Measurements from ENCODE around the gene UGT1A4.
"Not testable (repeated sequence)": the region's sequence is repeated elsewhere in the genome, so short reads cannot be mapped to it uniquely, and the experiment has no call there.

The UGT1A4 gene

GRCh38 chr2:233746475-233747282, 28.1 kb downstream of the UGT1A4 start:
- FAIRE-seq = no peak
- DNase-seq (ENCODE audit: insufficient read length, low spot score) = no peak

- FAIRE-seq = no peak
- DNase-seq (ENCODE audit: insufficient read length, low spot score) = no peak
Observed at GRCh38 chr2:233747283-233747544, 28.7 kb downstream of the UGT1A4 start.

GRCh38 chr2:233750689-233751088, 32.2 kb downstream of the UGT1A4 start:
- not testable (repeated sequence) for FAIRE-seq; DNase-seq (ENCODE audit: insufficient read length, low spot score)

GRCh38 chr2:233751212-233752009, 32.9 kb downstream of the UGT1A4 start:
- DNase-seq (ENCODE audit: insufficient read length, low spot score); FAIRE-seq: not testable (repeated sequence)

GRCh38 chr2:233754872-233755611, 36.5 kb downstream of the UGT1A4 start:
- DNase-seq (ENCODE audit: insufficient read length, low spot score) = no peak
- FAIRE-seq = no peak

- DNase-seq (ENCODE audit: insufficient read length, low spot score) = no peak
- no peak for FAIRE-seq
Observed at GRCh38 chr2:233756429-233757081, 38.0 kb downstream of the UGT1A4 start.

- FAIRE-seq = no peak
- no peak for DNase-seq (ENCODE audit: insufficient read length, low spot score)
Observed at GRCh38 chr2:233758141-233758540, 39.6 kb downstream of the UGT1A4 start.

- DNase-seq (ENCODE audit: insufficient read length, low spot score) (no peak), FAIRE-seq (no peak)
Observed at GRCh38 chr2:233758849-233759248, 40.3 kb downstream of the UGT1A4 start.

- DNase-seq (ENCODE audit: insufficient read length, low spot score) (no peak), FAIRE-seq (no peak)
Observed at GRCh38 chr2:233760043-233760442, 41.5 kb downstream of the UGT1A4 start, which contains the start of gene UGT1A1. Gene UGT1A1 (plus strand): TSS chr2:233760270. CDS start chr2:233760288, 18 bp downstream.

- no peak for DNase-seq (ENCODE audit: insufficient read length, low spot score)
- FAIRE-seq = no peak
Observed at GRCh38 chr2:233761040-233761769, 42.7 kb downstream of the UGT1A4 start.

GRCh38 chr2:233764264-233764663, 45.7 kb downstream of the UGT1A4 start:
- FAIRE-seq (no peak), DNase-seq (ENCODE audit: insufficient read length, low spot score) (no peak)

- FAIRE-seq (no peak), DNase-seq (ENCODE audit: insufficient read length, low spot score) (no peak)
Observed at GRCh38 chr2:233764761-233765160, 46.2 kb downstream of the UGT1A4 start.

GRCh38 chr2:233766416-233766815, 47.9 kb downstream of the UGT1A4 start:
- DNase-seq (ENCODE audit: insufficient read length, low spot score) = no peak
- FAIRE-seq = no peak

GRCh38 chr2:233768076-233768475, 49.5 kb downstream of the UGT1A4 start:
- DNase-seq (ENCODE audit: insufficient read length, low spot score) = no peak
- FAIRE-seq = no peak

- no peak for FAIRE-seq
Observed at GRCh38 chr2:233769260-233769659, 50.7 kb downstream of the UGT1A4 start.

GRCh38 chr2:233772153-233772552, 53.6 kb downstream of the UGT1A4 start:
- DNase-seq (ENCODE audit: insufficient read length, low spot score) = no peak
- no peak for FAIRE-seq

More at GRCh38 chr2:233769260-233769659, 50.7 kb downstream of the UGT1A4 start:
- DNase-seq (ENCODE audit: insufficient read length, low spot score) = no peak

- FAIRE-seq (no peak), DNase-seq (ENCODE audit: insufficient read length, low spot score) (no peak)
Observed at GRCh38 chr2:233772583-233772982, 54.0 kb downstream of the UGT1A4 start.

- FAIRE-seq = no peak
Observed at GRCh38 chr2:233773854-233774253, 55.3 kb downstream of the UGT1A4 start.

GRCh38 chr2:233775414-233775813, 56.9 kb downstream of the UGT1A4 start:
- no peak for DNase-seq (ENCODE audit: insufficient read length, low spot score)
- FAIRE-seq = no peak

More at GRCh38 chr2:233773854-233774253, 55.3 kb downstream of the UGT1A4 start:
- no peak for DNase-seq (ENCODE audit: insufficient read length, low spot score)

- no peak for FAIRE-seq
Observed at GRCh38 chr2:233778030-233778429, 59.5 kb downstream of the UGT1A4 start, which contains the start of gene MROH2A. Gene MROH2A (plus strand): TSS chr2:233778330. CDS start chr2:233779359, 1,029 bp downstream.

More at GRCh38 chr2:233778030-233778429, 59.5 kb downstream of the UGT1A4 start, which contains the start of gene MROH2A:
- no peak for DNase-seq (ENCODE audit: insufficient read length, low spot score)
